ENCODE data around the gene RNF166.

The RNF166 gene

GRCh38 chr16:88706965-88707826 lies 988 bp upstream of the RNF166 start:
- peak; percentile 9 for DNase-seq (ENCODE audit: low spot score)

- DNase-seq (ENCODE audit: low spot score) = peak; percentile 18
Measured at GRCh38 chr16:88705801-88706228, 393 bp downstream of the RNF166 start.

GRCh38 chr16:88705076-88705684 lies 1.0 kb downstream of the RNF166 start:
- peak; percentile 25 for DNase-seq (ENCODE audit: low spot score)

GRCh38 chr16:88703486-88704309 lies 2.5 kb downstream of the RNF166 start:
- DNase-seq (ENCODE audit: low spot score) = no peak

GRCh38 chr16:88702371-88703210 lies 3.6 kb downstream of the RNF166 start:
- no peak for DNase-seq (ENCODE audit: low spot score)

GRCh38 chr16:88701581-88702370 lies 4.4 kb downstream of the RNF166 start:
- DNase-seq (ENCODE audit: low spot score) = no peak

- peak; percentile 41 for DNase-seq (ENCODE audit: low spot score)
Measured at GRCh38 chr16:88700636-88701482, 5.3 kb downstream of the RNF166 start.

GRCh38 chr16:88700322-88700635 lies 5.9 kb downstream of the RNF166 start:
- DNase-seq (ENCODE audit: low spot score) = no peak

- no peak for DNase-seq (ENCODE audit: low spot score)
Measured at GRCh38 chr16:88699180-88699579, 7.0 kb downstream of the RNF166 start.

GRCh38 chr16:88698646-88699045 lies 7.6 kb downstream of the RNF166 start:
- DNase-seq (ENCODE audit: low spot score) = no peak

- DNase-seq (ENCODE audit: low spot score) = no peak
Measured at GRCh38 chr16:88697831-88698615, 8.2 kb downstream of the RNF166 start.

- no peak for DNase-seq (ENCODE audit: low spot score)
Measured at GRCh38 chr16:88697116-88697830, 8.9 kb downstream of the RNF166 start.

- DNase-seq (ENCODE audit: low spot score) = no peak
Measured at GRCh38 chr16:88696441-88696840, 9.8 kb downstream of the RNF166 start.

GRCh38 chr16:88695753-88696152 lies 10.5 kb downstream of the RNF166 start:
- DNase-seq (ENCODE audit: low spot score) = no peak

- DNase-seq (ENCODE audit: low spot score) = no peak
Measured at GRCh38 chr16:88695218-88695617, 11.0 kb downstream of the RNF166 start.

- DNase-seq (ENCODE audit: low spot score) = no peak
Measured at GRCh38 chr16:88694221-88695087, 11.8 kb downstream of the RNF166 start.

- DNase-seq (ENCODE audit: low spot score) = no peak
Measured at GRCh38 chr16:88693420-88694177, 12.6 kb downstream of the RNF166 start.
